ENCODE data around the gene TBC1D9. TPM values are rescaled to one million over a fixed set of nuclear protein-coding genes. Genes with fewer than 3 reads are reported as not detected.

Gene TBC1D9
- total and polyA plus RNA-seq, 2 of the 13 experiments (the other 11 are each of a cell fraction or from before 2014, with no cell fraction given): 11.9 to 12.2 TPM

- no peak for TF ChIP-seq ZHX2 (IDR thresholded peaks at IDR 0.05; ENCODE audit: low read depth)
- TF ChIP-seq ZHX2 (CRISPR knock-in tag; IDR thresholded peaks at IDR 0.05; ENCODE audit: borderline replicate concordance): no peak
- TF ChIP-seq EP300 (IDR thresholded peaks at IDR 0.05; ENCODE audit: low read depth in 2 of 2, low read length in 2 of 2): no peak
- TF ChIP-seq EP300 (CRISPR knock-in tag; IDR thresholded peaks at IDR 0.05; ENCODE audit: borderline replicate concordance): no peak
- no peak; the same call in 1 of the 2 replicates for TF ChIP-seq MAZ (IDR thresholded peaks at IDR 0.05; ENCODE audit: borderline replicate concordance, low read depth, low read length)
- TF ChIP-seq MAZ (CRISPR knock-in tag; IDR thresholded peaks at IDR 0.05; ENCODE audit: low read depth): peak; percentile 51; the same call in 1 of the 2 replicates
- peak; percentile 74; the same call in 1 of the 2 replicates for TF ChIP-seq SIN3A (IDR thresholded peaks at IDR 0.05; ENCODE audit: borderline replicate concordance, low read depth, low read length)
- peak; percentile 70 for TF ChIP-seq ZGPAT (CRISPR knock-in tag; IDR thresholded peaks at IDR 0.05)
- TF ChIP-seq KLF15 (CRISPR knock-in tag; IDR thresholded peaks at IDR 0.05; ENCODE audit: borderline replicate concordance): 0 out of 2 replicates have a peak, but pooled peaks have one; percentile 68
- TF ChIP-seq CBFB (CRISPR knock-in tag; IDR thresholded peaks at IDR 0.05): peak; percentile 77; the same call in 1 of the 2 replicates
- TF ChIP-seq GZF1 (CRISPR knock-in tag; IDR thresholded peaks at IDR 0.05): no peak
- peak; percentile 78; the same call in 1 of the 2 replicates for TF ChIP-seq ZNF782 (CRISPR knock-in tag; IDR thresholded peaks at IDR 0.05; ENCODE audit: borderline replicate concordance)
- peak; percentile 73; the same call in 1 of the 2 replicates for TF ChIP-seq ZSCAN31 (CRISPR knock-in tag; IDR thresholded peaks at IDR 0.05; ENCODE audit: low read depth)
- 0 out of 2 replicates have a peak, but pooled peaks have one; percentile 34 for TF ChIP-seq ZNF772 (CRISPR knock-in tag; IDR thresholded peaks at IDR 0.05)
- TF ChIP-seq ZNF737 (CRISPR knock-in tag; IDR thresholded peaks at IDR 0.05; ENCODE audit: borderline replicate concordance): peak; percentile 48; the same call in 1 of the 2 replicates
- TF ChIP-seq HIVEP1 (CRISPR knock-in tag; IDR thresholded peaks at IDR 0.05): peak; percentile 78
- TF ChIP-seq ZNF720 (CRISPR knock-in tag; IDR thresholded peaks at IDR 0.05): no peak
- TF ChIP-seq, protein P1, sequence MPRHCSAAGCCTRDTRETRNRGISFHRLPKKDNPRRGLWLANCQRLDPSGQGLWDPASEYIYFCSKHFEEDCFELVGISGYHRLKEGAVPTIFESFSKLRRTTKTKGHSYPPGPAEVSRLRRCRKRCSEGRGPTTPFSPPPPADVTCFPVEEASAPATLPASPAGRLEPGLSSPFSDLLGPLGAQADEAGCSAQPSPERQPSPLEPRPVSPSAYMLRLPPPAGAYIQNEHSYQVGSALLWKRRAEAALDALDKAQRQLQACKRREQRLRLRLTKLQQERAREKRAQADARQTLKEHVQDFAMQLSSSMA (CRISPR knock-in tag; IDR thresholded peaks at IDR 0.05): no peak
- no peak for TF ChIP-seq DDIT3 (CRISPR knock-in tag; IDR thresholded peaks at IDR 0.05)
Measured at GRCh38 chr4:140756319-140757231, at the start of gene TBC1D9 (continued).

Measured in HepG2 (cell line).